KOPT-K1 (cell line): ENCODE data around the gene CAPN3.

Experiments
- H3K27ac ChIP-seq: fragments of 200-600 bp; sonication (generic); 2 replicates; pipeline ENCODE4 v1.5.1; 2016; ENCODE audit warnings: antibody characterized with exemption, mild to moderate bottlenecking, low read depth, low read length; ENCODE audit not compliant: poor library complexity, severe bottlenecking
- H3K36me3 ChIP-seq: fragments of 200-600 bp; sonication (generic); 2 replicates; pipeline ENCODE4 v1.5.1; 2017; ENCODE audit warnings: antibody characterized with exemption, mild to moderate bottlenecking, low read length, moderate library complexity; ENCODE audit not compliant: insufficient read depth
- H3K9me3 ChIP-seq: fragments of 200-600 bp; sonication (generic); 2 replicates; pipeline ENCODE4 v1.5.1; 2017; ENCODE audit warnings: antibody characterized with exemption, low read length, mild to moderate bottlenecking; ENCODE audit not compliant: insufficient read depth, poor library complexity, severe bottlenecking

Gene CAPN3

GRCh38 chr15:42367041-42367440, 7.7 kb downstream of the CAPN3 start:
- Histone ChIP-seq H3K36me3 (no peaks in the 10 kb centered on the region), H3K27ac (no peak overlapping the region), H3K9me3 (no peaks in the 10 kb centered on the region)

GRCh38 chr15:42368096-42368495, 8.8 kb downstream of the CAPN3 start:
- no peak overlapping the region for H3K27ac ChIP-seq
- no peaks in the 10 kb centered on the region for H3K36me3 ChIP-seq

DNA sequence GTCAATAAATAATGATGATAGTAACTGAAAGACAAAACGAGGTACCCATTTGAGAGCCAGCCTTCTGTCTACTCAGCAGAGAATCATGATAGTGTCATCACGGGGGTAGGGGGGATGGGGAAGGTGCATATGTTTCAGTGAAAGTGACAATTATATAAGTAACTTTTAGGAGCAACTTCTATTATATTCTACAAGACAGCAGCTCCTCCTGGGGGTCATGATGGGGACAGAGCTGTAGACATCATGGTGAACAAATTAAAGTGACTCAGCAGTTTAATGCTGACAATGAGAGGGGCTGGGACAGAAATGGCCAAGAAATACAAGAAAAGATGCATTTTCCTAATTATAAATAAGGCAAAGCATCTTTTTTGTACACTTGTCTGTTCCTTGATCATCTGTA, 11.8 kb downstream of the CAPN3 start:
- H3K9me3 ChIP-seq, result no peaks in the 10 kb centered on the region
- no peak overlapping the region for H3K27ac ChIP-seq
- no peaks in the 10 kb centered on the region for H3K36me3 ChIP-seq

More at GRCh38 chr15:42368096-42368495, 8.8 kb downstream of the CAPN3 start:
- no peaks in the 10 kb centered on the region for H3K9me3 ChIP-seq

GRCh38 chr15:42373274-42373673, 14.0 kb downstream of the CAPN3 start:
- Histone ChIP-seq H3K36me3 (no peaks in the 10 kb centered on the region), H3K9me3 (peaks cover 7% of the 10 kb centered on the region), H3K27ac (no peak overlapping the region)

- Histone ChIP-seq H3K27ac (no peak overlapping the region), H3K36me3 (no peaks in the 10 kb centered on the region), H3K9me3 (peaks cover 9% of the 10 kb centered on the region)
Measured at GRCh38 chr15:42373936-42374335, 14.6 kb downstream of the CAPN3 start.

GRCh38 chr15:42374810-42375209, 15.5 kb downstream of the CAPN3 start:
- Histone ChIP-seq H3K9me3 (peaks cover 9% of the 10 kb centered on the region), H3K36me3 (no peaks in the 10 kb centered on the region), H3K27ac (no peak overlapping the region)

GRCh38 chr15:42375252-42375651, 16.0 kb downstream of the CAPN3 start:
- Histone ChIP-seq H3K36me3 (no peaks in the 10 kb centered on the region), H3K9me3 (peaks cover 9% of the 10 kb centered on the region), H3K27ac (no peak overlapping the region)

DNA sequence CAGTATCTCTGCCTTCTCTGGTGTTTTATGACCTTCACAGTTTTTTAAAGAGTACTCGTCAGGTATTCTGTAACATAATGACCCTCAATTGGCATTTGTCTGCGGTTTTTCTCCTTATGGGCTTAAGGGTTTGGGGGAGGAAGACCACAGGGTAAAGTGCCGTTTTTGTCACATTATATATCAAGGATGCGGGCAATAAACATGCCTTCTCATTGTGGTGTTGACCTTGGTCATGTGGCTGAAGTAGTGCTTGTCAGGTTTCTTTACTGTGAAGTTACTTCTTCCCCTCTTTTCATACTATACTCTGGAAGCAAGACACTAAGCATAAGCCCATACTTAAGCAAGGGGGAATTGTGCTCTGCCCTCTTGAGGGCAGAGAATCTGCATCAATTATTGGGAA, 16.6 kb downstream of the CAPN3 start:
- H3K9me3 ChIP-seq, result peaks cover 9% of the 10 kb centered on the region
- H3K36me3 ChIP-seq, result no peaks in the 10 kb centered on the region
- no peak overlapping the region for H3K27ac ChIP-seq

GRCh38 chr15:42378011-42378410, 18.7 kb downstream of the CAPN3 start:
- Histone ChIP-seq H3K27ac (no peak overlapping the region), H3K36me3 (no peaks in the 10 kb centered on the region), H3K9me3 (peaks cover 9% of the 10 kb centered on the region)

DNA sequence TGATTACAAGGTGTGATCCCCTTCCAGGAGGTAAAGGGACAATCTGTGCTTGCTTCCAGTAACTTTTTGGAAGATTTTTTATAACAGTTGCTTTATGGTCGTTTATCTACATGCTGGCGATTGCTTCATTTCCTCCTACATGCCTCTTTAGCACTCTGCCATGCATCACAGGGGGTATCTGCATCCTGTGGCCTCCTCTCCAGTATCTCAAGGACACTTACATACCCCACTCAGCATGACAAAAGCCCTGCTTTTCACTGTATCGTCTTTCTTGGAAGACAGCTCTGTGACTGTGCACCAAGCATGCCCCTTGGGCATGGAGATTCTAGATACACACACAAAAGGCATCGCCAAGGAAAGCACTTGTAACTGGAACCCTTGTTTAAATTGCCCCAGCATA, 25.3 kb downstream of the CAPN3 start:
- Histone ChIP-seq H3K36me3 (no peaks in the 10 kb centered on the region), H3K9me3 (no peaks in the 10 kb centered on the region), H3K27ac (no peak overlapping the region)

DNA sequence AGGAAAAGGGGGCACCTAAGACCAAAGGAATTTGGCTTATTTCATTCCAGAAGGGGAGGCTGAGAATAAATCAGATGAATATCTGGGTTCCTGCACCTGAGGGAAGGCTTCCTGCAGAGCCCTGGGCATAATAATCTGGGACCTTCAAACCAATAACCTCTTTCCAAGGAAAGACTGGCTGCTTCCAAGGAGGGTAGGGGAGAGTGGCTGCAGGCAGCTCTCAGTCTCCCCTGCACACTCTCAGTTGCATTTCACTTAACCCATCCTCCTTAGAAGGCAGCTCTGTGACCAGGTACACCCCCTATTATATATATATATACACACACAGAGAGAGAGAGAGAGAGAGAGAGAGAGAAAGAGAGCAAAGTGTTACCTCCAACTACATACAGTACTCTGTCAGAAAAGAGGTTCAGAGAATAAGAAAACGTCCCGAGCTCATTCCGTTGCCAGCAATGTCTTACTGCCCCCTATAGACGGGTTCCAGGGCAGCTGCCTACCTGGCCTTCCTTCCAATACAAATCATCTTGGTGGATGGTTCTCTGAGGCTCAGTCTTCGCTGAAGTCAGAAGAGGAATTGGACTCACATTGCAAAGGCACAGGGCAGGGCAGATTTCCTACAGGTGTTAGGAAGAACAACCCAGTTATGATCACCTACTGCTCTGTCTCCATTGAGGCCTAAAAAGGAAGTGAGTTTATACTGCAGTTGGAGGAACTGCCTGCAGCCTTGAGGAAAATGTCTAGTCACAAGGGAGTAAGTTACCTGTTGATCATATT, 26.1 kb downstream of the CAPN3 start:
- H3K27ac ChIP-seq, result no peak overlapping the region
- H3K36me3 ChIP-seq, result no peaks in the 10 kb centered on the region
- no peaks in the 10 kb centered on the region for H3K9me3 ChIP-seq

GRCh38 chr15:42385980-42386700, 26.8 kb downstream of the CAPN3 start:
- no peak overlapping the region for H3K27ac ChIP-seq
- no peaks in the 10 kb centered on the region for H3K9me3 ChIP-seq
- H3K36me3 ChIP-seq, result no peaks in the 10 kb centered on the region

- Histone ChIP-seq H3K27ac (no peak overlapping the region), H3K9me3 (no peaks in the 10 kb centered on the region), H3K36me3 (no peaks in the 10 kb centered on the region)
Measured at GRCh38 chr15:42387603-42388002, 28.3 kb downstream of the CAPN3 start.

DNA sequence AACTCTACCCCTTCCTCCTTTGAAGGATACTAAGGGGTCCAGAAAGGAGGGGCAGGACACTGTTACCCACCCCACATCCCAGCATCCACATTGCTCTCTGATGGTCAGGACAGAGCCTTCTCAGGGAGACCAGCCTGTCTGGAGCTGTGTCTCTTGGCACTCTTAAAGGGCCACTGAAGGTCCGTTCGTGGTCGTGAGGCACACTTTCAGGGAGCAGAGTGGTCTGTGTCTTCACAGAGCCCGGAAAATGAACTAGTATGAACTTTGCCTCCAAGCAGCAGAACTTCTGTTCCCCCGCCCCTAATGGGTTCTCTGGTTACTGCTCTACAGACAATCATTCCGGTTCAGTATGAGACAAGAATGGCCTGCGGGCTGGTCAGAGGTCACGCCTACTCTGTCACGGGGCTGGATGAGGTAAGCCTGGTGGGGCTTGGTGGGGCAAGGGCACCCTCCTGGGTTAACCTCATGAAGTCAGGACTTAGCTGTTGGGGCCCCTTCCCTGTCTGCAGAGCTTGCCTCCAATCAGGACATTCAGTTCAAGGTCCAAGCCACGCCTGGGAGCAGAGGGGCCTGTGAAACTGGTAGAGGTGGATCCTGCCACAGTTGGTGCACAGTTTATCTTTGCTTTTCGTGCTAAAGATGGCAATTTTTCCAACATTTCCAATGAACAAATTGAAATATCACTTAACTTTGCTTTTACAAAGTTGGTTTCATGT, 33.2 kb downstream of the CAPN3 start:
- no peaks in the 10 kb centered on the region for H3K9me3 ChIP-seq
- no peaks in the 10 kb centered on the region for H3K36me3 ChIP-seq
- no peak overlapping the region for H3K27ac ChIP-seq

GRCh38 chr15:42394106-42394505, 34.8 kb downstream of the CAPN3 start:
- no peak overlapping the region for H3K27ac ChIP-seq
- no peaks in the 10 kb centered on the region for H3K9me3 ChIP-seq
- H3K36me3 ChIP-seq, result no peaks in the 10 kb centered on the region
